GM12864 (cell line): ENCODE measurements around the gene MYO7B.

Source experiments
- DNase-seq: peaks from one replicate; pipeline ENCODE4 v3.0.0-alpha.2; 2011; ENCODE audit warnings: low read depth
- H3K4me3 ChIP-seq: 2 replicates; pipeline ENCODE4 v1.5.1; 2011; ENCODE audit warnings: mild to moderate bottlenecking, low read depth, low read length, control low read depth
- TF ChIP-seq, protein P1 (sequence below): IDR thresholded peaks from 2 replicates; pipeline ENCODE4 v1.5.1; 2011; ENCODE audit warnings: low read depth, mild to moderate bottlenecking, moderate library complexity, low read length, control low read depth, inconsistent platforms; ENCODE audit errors: missing control alignments

Gene MYO7B

DNA sequence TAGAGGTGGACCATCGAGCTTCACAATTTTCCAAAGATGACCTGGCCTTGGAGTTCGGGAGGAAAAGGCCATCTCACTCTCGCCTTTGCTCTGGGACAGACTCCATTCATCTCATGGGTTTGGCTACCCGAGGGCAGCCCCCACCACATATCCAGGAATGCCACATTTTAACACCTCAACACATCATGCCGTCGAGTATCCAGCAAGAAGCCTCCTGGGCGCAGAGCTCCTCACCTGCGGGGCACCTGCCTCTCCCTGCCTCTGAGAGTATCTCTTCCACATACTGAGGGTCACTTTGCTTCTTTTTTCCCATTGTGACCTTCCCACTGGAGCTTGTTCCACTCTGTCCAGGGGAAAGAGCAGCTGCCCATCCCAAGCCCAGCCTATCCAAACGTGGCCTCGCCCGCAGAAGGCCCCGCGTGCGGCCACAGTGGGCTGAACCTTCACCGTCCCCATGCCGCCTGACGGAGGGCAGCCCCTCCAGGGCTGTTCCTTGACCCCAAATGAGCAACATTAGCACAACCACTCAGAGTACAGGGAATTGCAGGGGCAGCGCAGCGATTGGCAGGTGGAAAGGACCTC lies 145.3 kb downstream of the MYO7B start:
- H3K4me3 ChIP-seq = no peak overlapping the region
- DNase-seq = no peak
- TF ChIP-seq, protein P1, sequence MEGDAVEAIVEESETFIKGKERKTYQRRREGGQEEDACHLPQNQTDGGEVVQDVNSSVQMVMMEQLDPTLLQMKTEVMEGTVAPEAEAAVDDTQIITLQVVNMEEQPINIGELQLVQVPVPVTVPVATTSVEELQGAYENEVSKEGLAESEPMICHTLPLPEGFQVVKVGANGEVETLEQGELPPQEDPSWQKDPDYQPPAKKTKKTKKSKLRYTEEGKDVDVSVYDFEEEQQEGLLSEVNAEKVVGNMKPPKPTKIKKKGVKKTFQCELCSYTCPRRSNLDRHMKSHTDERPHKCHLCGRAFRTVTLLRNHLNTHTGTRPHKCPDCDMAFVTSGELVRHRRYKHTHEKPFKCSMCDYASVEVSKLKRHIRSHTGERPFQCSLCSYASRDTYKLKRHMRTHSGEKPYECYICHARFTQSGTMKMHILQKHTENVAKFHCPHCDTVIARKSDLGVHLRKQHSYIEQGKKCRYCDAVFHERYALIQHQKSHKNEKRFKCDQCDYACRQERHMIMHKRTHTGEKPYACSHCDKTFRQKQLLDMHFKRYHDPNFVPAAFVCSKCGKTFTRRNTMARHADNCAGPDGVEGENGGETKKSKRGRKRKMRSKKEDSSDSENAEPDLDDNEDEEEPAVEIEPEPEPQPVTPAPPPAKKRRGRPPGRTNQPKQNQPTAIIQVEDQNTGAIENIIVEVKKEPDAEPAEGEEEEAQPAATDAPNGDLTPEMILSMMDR = no peak

DNA sequence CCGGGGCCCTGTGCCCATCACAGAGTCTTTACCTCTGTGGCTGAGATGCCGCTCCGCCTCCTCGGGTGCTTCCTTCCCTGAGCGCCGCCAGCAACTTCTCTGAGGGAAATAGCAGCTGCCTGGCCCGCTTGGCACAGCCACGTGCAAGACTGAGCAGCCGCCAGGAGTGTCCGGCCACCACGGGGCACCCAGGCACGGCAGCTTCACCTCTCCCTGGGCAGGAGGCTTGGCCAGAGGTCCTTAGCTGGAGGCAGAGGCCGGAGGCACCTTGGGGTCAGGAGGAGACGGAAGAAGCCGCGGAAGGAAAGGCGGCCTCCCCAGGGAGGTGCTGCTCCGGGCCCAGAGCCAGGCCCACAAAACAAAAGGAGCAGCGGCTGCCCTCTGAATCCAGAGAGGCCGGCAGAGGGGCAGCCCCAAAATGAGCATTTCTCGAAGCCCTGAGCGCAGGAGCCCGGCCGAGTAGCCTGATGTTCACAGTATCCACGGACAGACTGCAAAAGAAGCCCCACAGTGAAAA lies 145.9 kb downstream of the MYO7B start:
- TF ChIP-seq, protein P1 = no peak
- no peak for DNase-seq
- no peak overlapping the region for H3K4me3 ChIP-seq

DNA sequence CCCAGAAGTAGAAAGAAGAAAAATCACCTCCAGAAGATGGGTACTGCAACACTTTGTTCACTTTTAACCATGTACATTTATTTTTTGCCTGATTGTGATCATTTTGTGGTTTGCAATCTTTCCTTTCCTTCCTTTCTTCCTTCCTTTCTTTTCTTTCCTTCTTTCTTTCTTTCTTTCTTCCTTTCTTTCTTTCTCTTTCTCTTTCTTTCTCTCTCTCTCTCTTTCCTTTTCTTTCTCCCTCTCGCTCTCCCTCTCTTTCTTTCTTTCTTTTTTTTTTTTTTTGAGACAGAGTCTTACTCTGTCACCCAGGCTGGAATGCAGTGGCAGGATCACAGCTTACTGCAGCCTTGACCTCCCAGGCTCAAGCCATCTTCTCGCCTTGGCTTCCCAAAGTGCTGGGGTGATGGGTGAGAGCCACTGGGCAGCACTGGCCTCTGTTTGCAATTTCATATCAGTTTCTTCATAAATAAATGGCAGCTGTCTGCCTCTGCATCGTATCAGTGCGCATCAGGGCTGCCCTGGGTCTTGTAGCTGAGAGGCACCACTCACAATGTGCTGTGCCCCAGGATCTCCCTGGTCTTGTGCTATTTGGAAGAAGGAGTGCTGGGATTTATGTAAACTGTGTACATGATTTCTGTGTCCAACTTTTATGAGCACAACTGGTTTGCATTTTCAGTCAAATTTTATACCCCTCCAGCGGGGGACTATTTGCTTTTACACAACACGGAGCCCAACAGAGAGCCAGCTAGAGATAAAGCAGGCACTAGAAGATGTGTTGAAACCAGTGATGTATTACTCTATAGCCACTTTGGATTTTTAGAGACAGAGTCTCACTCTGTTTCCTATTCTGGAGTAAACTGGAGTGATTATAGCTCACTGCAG lies 146.7 kb downstream of the MYO7B start:
- no peak for DNase-seq
- TF ChIP-seq, protein P1 = no peak

DNA sequence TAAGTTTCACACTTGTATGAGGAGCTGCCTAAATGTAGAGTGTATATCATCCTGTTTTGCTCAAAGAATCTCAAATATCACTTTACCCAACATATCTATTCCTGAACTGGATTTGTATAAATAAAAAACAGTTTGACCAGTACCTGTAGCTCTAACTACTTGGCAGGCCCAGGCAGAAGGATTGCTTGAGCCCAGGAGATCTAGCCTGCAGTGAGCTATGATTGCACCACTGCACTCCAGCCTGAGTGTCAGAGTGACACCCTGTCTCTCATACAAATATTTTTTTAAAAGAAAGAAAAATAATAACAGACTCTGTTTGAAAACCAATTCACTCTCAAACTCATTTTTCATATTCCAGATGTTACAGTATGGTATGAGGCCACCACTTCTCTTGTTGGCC lies 147.6 kb downstream of the MYO7B start:
- TF ChIP-seq, protein P1 = no peak
- H3K4me3 ChIP-seq = no peak overlapping the region
- no peak for DNase-seq

More for the DNA sequence above, 146.7 kb downstream of the MYO7B start:
- no peak overlapping the region for H3K4me3 ChIP-seq

DNA sequence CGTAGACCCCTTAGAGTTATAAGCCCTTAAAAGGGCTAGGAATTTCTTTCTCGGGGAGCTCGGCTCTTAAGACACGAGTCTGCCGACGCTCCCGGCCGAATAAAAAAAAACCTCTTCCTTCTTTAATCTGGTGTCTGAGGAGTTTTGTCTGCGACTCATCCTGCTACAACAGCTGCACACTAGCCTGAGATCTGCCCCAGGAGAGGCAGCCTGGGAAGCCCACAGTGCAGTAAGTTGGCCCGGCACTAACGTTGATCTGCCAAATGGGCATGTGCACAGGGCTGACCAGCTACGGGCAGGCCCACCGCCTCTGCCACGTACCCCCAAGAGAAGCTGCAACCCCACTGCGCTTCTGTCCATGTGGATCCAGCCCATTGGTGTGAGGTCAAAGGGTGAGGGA lies 148.3 kb downstream of the MYO7B start:
- no peak overlapping the region for H3K4me3 ChIP-seq
- TF ChIP-seq, protein P1 = no peak
- DNase-seq = no peak

DNA sequence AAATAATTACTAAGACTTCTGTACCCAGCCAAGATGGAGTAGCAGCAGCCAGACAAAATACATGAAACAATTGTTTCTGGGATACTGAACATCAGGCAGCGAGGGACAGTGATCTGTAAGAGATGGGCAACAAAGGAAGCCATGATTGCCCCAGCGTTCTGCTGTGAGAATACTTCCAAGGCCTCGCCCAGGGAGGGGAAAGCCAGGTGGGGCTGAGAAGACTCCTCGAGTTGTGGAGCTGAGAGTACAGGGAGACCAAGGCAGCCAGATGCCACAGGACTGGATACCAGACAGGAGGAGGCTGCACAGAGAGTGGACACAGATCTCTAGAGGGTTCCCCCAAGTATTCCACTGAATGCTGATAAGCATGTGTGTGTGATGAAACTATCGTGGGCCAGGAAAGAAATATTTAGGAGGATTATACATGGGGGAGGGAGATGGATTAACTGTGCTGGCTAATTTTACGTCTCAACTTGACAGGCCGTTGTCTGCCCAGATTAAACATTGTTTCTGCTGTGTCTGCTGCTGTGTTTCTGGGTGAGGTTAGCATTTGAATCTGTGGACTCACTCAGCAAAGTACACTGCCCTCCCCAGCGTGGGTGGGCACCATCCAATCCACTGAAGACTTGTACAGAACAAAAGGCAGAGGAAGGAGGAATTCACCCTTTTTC lies 150.1 kb downstream of the MYO7B start:
- TF ChIP-seq, protein P1 = no peak
- H3K4me3 ChIP-seq = no peak overlapping the region
- DNase-seq = no peak
